Activated CD4-positive, CD25-positive, alpha-beta regulatory T cell treated with anti-CD3 and anti-CD28 coated beads, Interleukin-2, amount 50 U/mL, for 72 hours (primary cell): ENCODE measurements around the gene MRPS18C.
"Not testable (repeated sequence)": the region's sequence is repeated elsewhere in the genome, so short reads cannot be mapped to it uniquely, and the experiment has no call there.

Experiments
- DNase-seq: peaks from one replicate; pipeline ENCODE4 v3.0.0; 2021

MRPS18C gene

DNA sequence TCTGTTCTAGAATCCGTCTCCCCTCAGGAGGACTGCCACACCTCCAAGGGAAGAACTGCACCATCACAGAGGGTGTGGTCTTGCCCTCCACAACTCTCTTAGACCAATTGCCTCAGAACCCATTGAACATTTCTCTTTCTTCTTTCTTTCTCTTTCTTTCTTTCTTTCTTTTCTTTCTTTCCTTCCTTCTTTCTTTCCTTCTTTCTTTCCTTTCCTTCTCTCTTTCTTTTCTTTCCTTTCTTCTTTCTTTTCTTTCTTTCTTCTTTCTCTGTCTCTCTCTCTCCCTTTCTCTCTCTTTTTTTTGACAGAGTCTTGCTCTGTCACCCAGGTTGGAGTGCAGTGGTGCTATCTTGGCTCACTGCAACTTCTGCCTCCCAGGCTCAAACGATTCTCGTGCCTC is 45.8 kb downstream of the MRPS18C start:
- DNase-seq, result not testable (repeated sequence)

GRCh38 chr4:83503974-83504373 is 48.1 kb downstream of the MRPS18C start:
- DNase-seq, result no peak

- DNase-seq, result no peak
Observed at GRCh38 chr4:83504503-83504902, 48.6 kb downstream of the MRPS18C start.

GRCh38 chr4:83504996-83505395 is 49.1 kb downstream of the MRPS18C start:
- DNase-seq, result no peak

DNA sequence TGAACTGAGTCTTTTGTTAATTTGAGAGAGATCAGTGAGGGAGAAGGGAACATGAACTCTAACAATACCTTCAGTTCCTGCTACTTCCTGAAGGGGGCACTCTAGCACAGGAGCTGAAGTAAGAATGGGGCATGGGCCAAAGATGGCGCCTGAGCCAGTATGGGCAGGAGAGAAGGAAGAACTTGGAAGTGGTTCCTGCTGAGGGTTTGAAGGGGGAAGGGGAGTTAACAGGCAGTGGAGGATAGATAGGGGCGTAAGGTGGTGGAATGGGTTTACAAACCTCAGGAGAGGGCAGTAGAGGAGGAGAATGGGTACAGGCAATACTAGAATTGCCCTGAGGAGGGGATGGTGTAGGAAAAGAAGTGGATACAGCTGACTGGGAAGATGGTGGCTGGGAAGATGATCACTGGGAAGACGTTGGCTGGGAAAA is 53.3 kb downstream of the MRPS18C start:
- DNase-seq, result peak; percentile 58

DNA sequence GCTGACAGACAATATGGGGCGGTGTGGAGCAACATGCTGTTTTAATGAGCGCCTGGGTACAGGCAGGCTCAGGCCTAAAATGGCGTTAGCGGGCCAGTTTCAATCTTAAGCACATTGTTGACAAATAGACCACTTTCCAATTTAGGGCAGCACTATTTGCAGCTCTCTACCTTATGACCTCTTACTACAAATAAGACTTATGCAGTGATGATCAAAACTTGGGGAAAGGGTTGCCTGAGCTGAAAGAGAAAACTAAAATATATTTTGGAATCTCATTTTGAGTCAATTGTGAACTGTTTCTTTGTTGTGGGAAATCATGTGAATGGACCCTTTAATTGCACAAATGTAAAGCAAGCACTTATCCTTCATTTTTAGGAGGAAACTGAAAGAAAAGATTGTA is 54.6 kb downstream of the MRPS18C start:
- DNase-seq, result no peak
